Type B pancreatic cell (in vitro differentiated cells): ENCODE data around the gene ISLR2. TPM values are rescaled to one million over a fixed set of nuclear protein-coding genes. Genes with fewer than 3 reads are reported as not detected.

Experiments used
- DNase-seq: peaks from one replicate; pipeline ENCODE4 v3.0.0; 2021; ENCODE audit warnings: mixed read lengths; ENCODE audit not compliant: unreplicated experiment; ENCODE audit errors: extremely low spot score
- H3K27ac Mint-ChIP-seq: 2 replicates; pipeline ENCODE4 v1.8.0; 2021; ENCODE audit warnings: mild to moderate bottlenecking, mixed read lengths
- H3K27me3 Mint-ChIP-seq: 2 replicates; pipeline ENCODE4 v1.8.0; 2021; ENCODE audit warnings: mixed read lengths
- H3K36me3 Mint-ChIP-seq: 2 replicates; pipeline ENCODE4 v1.8.0; 2021; ENCODE audit warnings: mixed read lengths
- H3K4me1 Mint-ChIP-seq: one replicate; pipeline ENCODE4 v1.8.0; 2021; ENCODE audit warnings: mixed read lengths; ENCODE audit not compliant: unreplicated experiment
- H3K4me3 Mint-ChIP-seq: 2 replicates; pipeline ENCODE4 v1.8.0; 2021; ENCODE audit warnings: mild to moderate bottlenecking, mixed read lengths
- H3K9me3 Mint-ChIP-seq: 2 replicates; pipeline ENCODE4 v1.8.0; 2021; ENCODE audit warnings: mixed read lengths
- total RNA-seq: library from RNA; stranded (reverse); gene quantifications from 2 replicates; pipeline ENCODE4 v1.2.1, GENCODE V29; 2021; ENCODE audit warnings: low replicate concordance
- TF ChIP-seq, protein P1 (sequence below): fragments of 200-600 bp; sonication (generic); conservative IDR thresholded peaks from 2 replicates; pipeline ENCODE4 v1.5.0; 2021; ENCODE audit warnings: antibody characterized with exemption, mild to moderate bottlenecking

Gene ISLR2
- total RNA-seq, 1 donor from 2014 or later, result 16.9 TPM

DNA sequence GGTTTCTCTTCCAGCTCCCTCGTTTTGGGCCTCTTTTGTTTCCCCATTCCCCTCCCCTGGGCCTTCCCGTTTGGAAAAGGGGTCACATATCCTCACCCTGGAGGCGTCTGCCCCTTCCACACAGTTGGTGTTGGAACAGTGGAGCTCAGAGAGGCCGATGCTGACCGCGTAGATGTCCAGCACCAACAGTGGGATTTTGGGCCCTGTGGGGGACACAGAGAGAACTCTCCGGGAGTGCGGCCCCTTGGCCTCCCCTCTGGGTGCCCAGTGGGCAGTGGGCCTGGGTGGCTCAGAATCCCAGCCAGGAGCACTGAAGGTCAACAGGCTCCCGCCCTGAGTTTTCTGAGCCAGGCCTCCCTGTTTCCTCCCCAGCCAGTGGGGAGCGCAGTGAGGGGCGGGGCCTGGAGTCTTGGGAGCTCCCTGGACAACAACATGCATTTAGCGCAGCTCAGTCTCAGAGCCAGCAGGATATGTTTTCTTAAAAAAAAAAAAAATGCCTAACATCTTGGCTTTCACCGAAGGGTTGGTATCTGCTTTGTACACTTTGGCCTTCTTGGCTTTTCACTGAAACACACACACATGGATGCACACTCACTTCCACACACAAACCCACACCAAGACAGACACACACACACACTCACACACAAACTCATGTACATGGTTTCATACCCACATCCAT is 42.5 kb downstream of the ISLR2 start:
- TF ChIP-seq, protein P1, sequence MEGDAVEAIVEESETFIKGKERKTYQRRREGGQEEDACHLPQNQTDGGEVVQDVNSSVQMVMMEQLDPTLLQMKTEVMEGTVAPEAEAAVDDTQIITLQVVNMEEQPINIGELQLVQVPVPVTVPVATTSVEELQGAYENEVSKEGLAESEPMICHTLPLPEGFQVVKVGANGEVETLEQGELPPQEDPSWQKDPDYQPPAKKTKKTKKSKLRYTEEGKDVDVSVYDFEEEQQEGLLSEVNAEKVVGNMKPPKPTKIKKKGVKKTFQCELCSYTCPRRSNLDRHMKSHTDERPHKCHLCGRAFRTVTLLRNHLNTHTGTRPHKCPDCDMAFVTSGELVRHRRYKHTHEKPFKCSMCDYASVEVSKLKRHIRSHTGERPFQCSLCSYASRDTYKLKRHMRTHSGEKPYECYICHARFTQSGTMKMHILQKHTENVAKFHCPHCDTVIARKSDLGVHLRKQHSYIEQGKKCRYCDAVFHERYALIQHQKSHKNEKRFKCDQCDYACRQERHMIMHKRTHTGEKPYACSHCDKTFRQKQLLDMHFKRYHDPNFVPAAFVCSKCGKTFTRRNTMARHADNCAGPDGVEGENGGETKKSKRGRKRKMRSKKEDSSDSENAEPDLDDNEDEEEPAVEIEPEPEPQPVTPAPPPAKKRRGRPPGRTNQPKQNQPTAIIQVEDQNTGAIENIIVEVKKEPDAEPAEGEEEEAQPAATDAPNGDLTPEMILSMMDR, result no peak
- DNase-seq, result peak; percentile 67
- Mint-ChIP-seq H3K4me3 (peak overlapping the region; percentile 14), H3K27ac (peak overlapping the region; percentile 22), H3K36me3 (no peaks in the 10 kb centered on the region), H3K9me3 (no peaks in the 10 kb centered on the region), H3K4me1 (peaks cover 64% of the 10 kb centered on the region), H3K27me3 (peaks cover 25% of the 10 kb centered on the region)

- H3K9me3 Mint-ChIP-seq, result no peaks in the 10 kb centered on the region
- peaks cover 27% of the 10 kb centered on the region for H3K27me3 Mint-ChIP-seq
- H3K36me3 Mint-ChIP-seq, result no peaks in the 10 kb centered on the region
- H3K4me3 Mint-ChIP-seq, result peak within 1 kb of the TSS; percentile 14
- no peak for DNase-seq
- peak within 1 kb of the TSS; percentile 22 for H3K27ac Mint-ChIP-seq
- H3K4me1 Mint-ChIP-seq, result peaks cover 62% of the 10 kb centered on the region
- TF ChIP-seq, protein P1, result no peak
These were observed 43.2 kb downstream of the ISLR2 start, which contains the start of gene ISLR for GRCh38 chr15:74173380-74174218. ISLR (plus strand) TSS chr15:74173710; CDS start chr15:74174859, 1,149 bp downstream.

DNA sequence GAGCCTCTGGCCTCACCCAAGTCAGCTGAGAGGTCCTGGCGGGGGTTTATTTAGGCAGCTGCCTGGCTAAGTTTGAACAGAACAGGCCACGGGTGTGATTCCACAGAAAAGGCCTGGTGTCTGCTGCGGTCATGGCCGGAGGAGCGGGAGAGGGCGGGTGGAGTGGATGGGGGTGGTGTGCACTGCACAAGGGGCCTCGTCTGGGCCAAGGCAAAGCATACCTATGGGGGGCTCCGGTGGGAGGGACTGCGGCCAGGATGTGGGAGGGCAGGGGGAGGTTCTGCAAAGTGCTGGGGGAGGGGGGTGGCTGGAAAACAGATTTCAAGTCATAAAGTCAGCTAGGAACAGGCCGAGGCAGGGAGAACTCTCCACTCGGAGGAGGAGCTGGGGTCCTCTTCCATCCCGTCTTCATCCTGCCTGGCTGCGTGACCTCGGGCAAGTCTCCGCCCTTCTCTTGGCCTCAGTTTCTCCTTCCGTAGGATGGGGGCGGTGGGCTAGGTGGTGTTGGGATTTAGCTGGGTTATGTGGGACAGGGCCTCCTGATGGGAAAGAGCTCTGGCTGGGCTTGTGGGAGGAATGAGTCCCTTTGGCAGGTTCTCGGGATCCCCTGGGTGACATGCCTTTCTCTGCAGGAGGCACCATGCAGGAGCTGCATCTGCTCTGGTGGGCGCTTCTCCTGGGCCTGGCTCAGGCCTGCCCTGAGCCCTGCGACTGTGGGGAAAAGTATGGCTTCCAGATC is 44.0 kb downstream of the ISLR2 start:
- TF ChIP-seq, protein P1, result no peak
- no peak for DNase-seq
- H3K4me1 Mint-ChIP-seq, result peaks cover 60% of the 10 kb centered on the region
- H3K27ac Mint-ChIP-seq, result no peak overlapping the region
- no peaks in the 10 kb centered on the region for H3K36me3 Mint-ChIP-seq
- H3K4me3 Mint-ChIP-seq, result no peak overlapping the region
- H3K9me3 Mint-ChIP-seq, result no peaks in the 10 kb centered on the region
- peaks cover 27% of the 10 kb centered on the region for H3K27me3 Mint-ChIP-seq

GRCh38 chr15:74174958-74175253 is 44.5 kb downstream of the ISLR2 start:
- Mint-ChIP-seq H3K9me3 (no peaks in the 10 kb centered on the region), H3K36me3 (no peaks in the 10 kb centered on the region), H3K27ac (no peak overlapping the region), H3K27me3 (peaks cover 23% of the 10 kb centered on the region), H3K4me3 (no peak overlapping the region), H3K4me1 (peaks cover 57% of the 10 kb centered on the region)
- TF ChIP-seq, protein P1, result no peak
- DNase-seq, result no peak

GRCh38 chr15:74175271-74176191 is 45.1 kb downstream of the ISLR2 start:
- peak overlapping the region; percentile 62 for H3K27ac Mint-ChIP-seq
- H3K4me3 Mint-ChIP-seq, result peak overlapping the region; percentile 71
- TF ChIP-seq, protein P1, result no peak
- DNase-seq, result no peak
- H3K27me3 Mint-ChIP-seq, result peaks cover 19% of the 10 kb centered on the region
- H3K36me3 Mint-ChIP-seq, result peaks cover 4% of the 10 kb centered on the region
- no peaks in the 10 kb centered on the region for H3K9me3 Mint-ChIP-seq
- peaks cover 55% of the 10 kb centered on the region for H3K4me1 Mint-ChIP-seq
